IMR-90 (cell line): Measurements from ENCODE around the gene STUM. TPM values are rescaled to one million over a fixed set of nuclear protein-coding genes. Genes with fewer than 3 reads are reported as not detected.

Experiments
- ATAC-seq: fragments of 200-7000 bp; cut with Tn5 transposase; 2 replicates; pipeline ENCODE4 v1.9.1; 2020; ENCODE audit warnings: low read depth, mild to moderate bottlenecking, moderate library complexity
- BruUV-seq: library from RNA; stranded (reverse); fragments of 400-500 nt; replicated peaks from 2 replicates; lab custom pipeline; 2021; lab: Mats Ljungman, UMichigan
- CTCF ChIA-PET: fragments of 300-600 bp; formaldehyde crosslinking; extraction: SDS; loops from one replicate; lab custom pipeline; 2021; ENCODE audit warnings: antibody characterized with exemption; lab: Yijun Ruan, JAX
- POLR2A ChIA-PET: fragments of 300-600 bp; sonication (Branson Sonifier 250); formaldehyde crosslinking; loops from one replicate; lab custom pipeline; 2022; ENCODE audit warnings: antibody characterized with exemption; ENCODE audit not compliant: unreplicated experiment; lab: Charles Lee
- DNase-seq: peaks from one replicate; pipeline ENCODE4 v3.0.0; 2013
- H2AFZ ChIP-seq: replicated peaks from 2 replicates; pipeline ENCODE3; 2013; ENCODE audit warnings: low read length, mild to moderate bottlenecking; ENCODE audit not compliant: poor library complexity
- H2AK5ac ChIP-seq: 2 replicates; pipeline ENCODE4 v1.6.1; 2013; ENCODE audit warnings: low read depth, low read length, inconsistent platforms
- H2AK9ac ChIP-seq: replicated peaks from 2 replicates; pipeline ENCODE3; 2013; ENCODE audit warnings: mild to moderate bottlenecking, low read depth, low read length, moderate library complexity; ENCODE audit not compliant: poor library complexity
- H2BK120ac ChIP-seq: 2 replicates; pipeline ENCODE4 v1.6.1; 2013; ENCODE audit warnings: low read depth, low read length, inconsistent platforms
- H2BK15ac ChIP-seq: 3 replicates; pipeline ENCODE4 v1.6.1; 2013; ENCODE audit warnings: low read depth, low read length, inconsistent platforms
- H2BK20ac ChIP-seq: 2 replicates; pipeline ENCODE4 v1.6.1; 2013; ENCODE audit warnings: low read depth, mild to moderate bottlenecking, inconsistent platforms, low read length, moderate library complexity
- H2BK5ac ChIP-seq: 2 replicates; pipeline ENCODE4 v1.6.1; 2013; ENCODE audit warnings: mild to moderate bottlenecking, low read depth, low read length, inconsistent platforms; ENCODE audit not compliant: poor library complexity, severe bottlenecking
- H3K14ac ChIP-seq: replicated peaks from 2 replicates; pipeline ENCODE4 v1.6.1; 2013; ENCODE audit warnings: low read depth, low read length, inconsistent platforms
- H3K18ac ChIP-seq: 2 replicates; pipeline ENCODE4 v1.6.1; 2013; ENCODE audit warnings: low read depth, low read length, control low read depth
- H3K23ac ChIP-seq: 2 replicates; pipeline ENCODE4 v1.6.1; 2013; ENCODE audit warnings: low read depth, low read length, inconsistent platforms
- H3K27ac ChIP-seq: 2 replicates; pipeline ENCODE4 v1.5.1; 2013; ENCODE audit warnings: mild to moderate bottlenecking, control low read depth, low read length; ENCODE audit not compliant: insufficient read depth
- H3K27me3 ChIP-seq: 2 replicates; pipeline ENCODE4 v1.6.1; 2013; ENCODE audit warnings: low read length; ENCODE audit not compliant: control insufficient read depth, insufficient read depth
- H3K36me3 ChIP-seq: 2 replicates; pipeline ENCODE4 v1.6.1; 2013; ENCODE audit warnings: low read length, mixed read lengths; ENCODE audit not compliant: control insufficient read depth, insufficient read depth
- H3K4ac ChIP-seq: 2 replicates; pipeline ENCODE4 v1.6.1; 2013; ENCODE audit warnings: low read depth, low read length, inconsistent platforms
- H3K4me1 ChIP-seq: 2 replicates; pipeline ENCODE4 v1.6.1; 2013; ENCODE audit warnings: low read length, mixed read lengths; ENCODE audit not compliant: control insufficient read depth, insufficient read depth
- H3K4me2 ChIP-seq: 2 replicates; pipeline ENCODE4 v1.6.1; 2013; ENCODE audit warnings: low read depth, mild to moderate bottlenecking, control low read depth, low read length, moderate library complexity
- H3K4me3 ChIP-seq: 2 replicates; pipeline ENCODE4 v1.5.1; 2013; ENCODE audit warnings: low read depth, mild to moderate bottlenecking, control low read depth, low read length, moderate library complexity; ENCODE audit not compliant: insufficient read depth
- H3K56ac ChIP-seq: 2 replicates; pipeline ENCODE4 v1.6.1; 2013; ENCODE audit warnings: low read length, inconsistent platforms; ENCODE audit not compliant: insufficient read depth; ENCODE audit errors: extremely low read depth
- H3K79me1 ChIP-seq, 2 experiments: 2 replicates each; pipeline ENCODE4 v1.6.1; 2013; ENCODE audit warnings: low read length in 2 of 2, inconsistent platforms in 1 of 2, low read depth in 1 of 2
- H3K9ac ChIP-seq: 2 replicates; pipeline ENCODE4 v1.6.1; 2013; ENCODE audit warnings: low read depth, low read length, control low read depth
- H3K9me1 ChIP-seq: 2 replicates; pipeline ENCODE4 v1.6.1; 2013; ENCODE audit warnings: low read length, inconsistent platforms; ENCODE audit not compliant: insufficient read depth
- H3K9me3 ChIP-seq: 2 replicates; pipeline ENCODE4 v1.6.1; 2013; ENCODE audit warnings: low read length; ENCODE audit not compliant: control insufficient read depth, insufficient read depth
- H4K20me1 ChIP-seq: 2 replicates; pipeline ENCODE4 v1.6.1; 2013; ENCODE audit warnings: low read length, inconsistent platforms; ENCODE audit not compliant: insufficient read depth
- H4K5ac ChIP-seq: 2 replicates; pipeline ENCODE4 v1.6.1; 2013; ENCODE audit warnings: mild to moderate bottlenecking, low read depth, low read length, control low read depth
- H4K8ac ChIP-seq, 2 experiments: 2 replicates each; pipeline ENCODE4 v1.6.1; 2013; ENCODE audit warnings: low read depth in 2 of 2, low read length in 2 of 2, control low read depth in 1 of 2, inconsistent platforms in 1 of 2
- H4K91ac ChIP-seq: 2 replicates; pipeline ENCODE4 v1.6.1; 2013; ENCODE audit warnings: low read depth, low read length, inconsistent platforms; ENCODE audit not compliant: insufficient read depth
- BHLHE40 ChIP-seq: fragments of 150-350 bp; IDR thresholded peaks from 2 replicates; pipeline ENCODE4 v1.6.1; 2016; ENCODE audit warnings: mild to moderate bottlenecking, low read depth, low read length
- FOS ChIP-seq: fragments of 150-350 bp; IDR thresholded peaks from 2 replicates; pipeline ENCODE4 v1.6.1; 2016; ENCODE audit warnings: low read depth, low read length
- MAFK ChIP-seq: IDR thresholded peaks from 2 replicates; pipeline ENCODE4 v1.6.1; 2012; ENCODE audit warnings: low read depth, low read length, improper control_type of control experiment
- MAZ ChIP-seq: IDR thresholded peaks from 2 replicates; pipeline ENCODE4 v1.6.1; 2012; ENCODE audit warnings: low read depth, mild to moderate bottlenecking, low read length, improper control_type of control experiment, moderate library complexity, borderline replicate concordance
- MXI1 ChIP-seq: IDR thresholded peaks from 2 replicates; pipeline ENCODE4 v1.6.1; 2012; ENCODE audit warnings: low read depth, mild to moderate bottlenecking, low read length, moderate library complexity, borderline replicate concordance
- POLR2A ChIP-seq: IDR thresholded peaks from 2 replicates; pipeline ENCODE4 v1.6.1; 2012; ENCODE audit warnings: mild to moderate bottlenecking, low read depth, low read length
- RFX5 ChIP-seq: IDR thresholded peaks from 2 replicates; pipeline ENCODE4 v1.8.0; 2012; ENCODE audit warnings: low read depth, mild to moderate bottlenecking, low read length, moderate library complexity
- SMC3 ChIP-seq: fragments of 150-350 bp; IDR thresholded peaks from 2 replicates; pipeline ENCODE4 v1.6.1; 2016; ENCODE audit warnings: low read depth, mild to moderate bottlenecking, antibody characterized with exemption, low read length, moderate library complexity
- WGBS, 2 experiments: methylation state at CpG; one replicate each; pipeline versions ENCODE4 v1.1.5 to v1.1.7; 2013; ENCODE audit warnings: missing lambda C conversion rate in 2 of 2; ENCODE audit not compliant: insufficient read length in 1 of 2; ENCODE audit errors: extremely low coverage in 2 of 2; 5-methylcytosine and 5-hydroxymethylcytosine counted together
- dilution Hi-C: fragments of 300-500 bp; cut with HindIII; formaldehyde crosslinking; loops from one replicate; pipeline ENCODE4 v1.14.3; 2018; ENCODE audit warnings: low sequenced_read_pairs; ENCODE audit not compliant: unreplicated experiment
- in situ Hi-C: fragments of 300-500 bp; cut with MboI; formaldehyde crosslinking; loops from 3 replicates; pipeline ENCODE4 v1.14.3; 2019; ENCODE audit warnings: low sequenced_read_pairs, inconsistent platforms, mixed read lengths
- intact Hi-C: fragments of 100-400 bp; cut with micrococcal nuclease; formaldehyde crosslinking; loops from 2 replicates; pipeline ENCODE4 v1.10.0; 2022
- polyA plus RNA-seq, 3 experiments: library from polyadenylated mRNA; depleted of rRNA; stranded (reverse); fragments of >200 nt; gene quantifications; 2 replicates each; pipeline ENCODE4 v1.2.3, GENCODE V29; 2012; ENCODE audit warnings: low replicate concordance in 1 of 3
- total RNA-seq: library from RNA; depleted of rRNA; stranded (reverse); fragments of >200 nt; gene quantifications from 2 replicates; pipeline ENCODE4 v1.2.3, GENCODE V29; 2012
- TF ChIP-seq, protein P1 (sequence below): fragments of 150-350 bp; IDR thresholded peaks from 2 replicates; pipeline ENCODE4 v1.6.1; 2017; ENCODE audit warnings: mild to moderate bottlenecking, antibody characterized with exemption, low read length, low read depth
- TF ChIP-seq, protein P2 (sequence below): fragments of 150-350 bp; IDR thresholded peaks from 2 replicates; pipeline ENCODE4 v1.6.1; 2016; ENCODE audit warnings: low read depth, mild to moderate bottlenecking, low read length, moderate library complexity, borderline replicate concordance

STUM gene
- total and polyA plus RNA-seq, 2 of the 4 experiments (the other 2 are of a cell fraction): not detected

- H3K56ac ChIP-seq: no peak overlapping the region
- H2BK20ac ChIP-seq: no peak overlapping the region
- no peak overlapping the region for H3K27ac ChIP-seq
- TF ChIP-seq, protein P1, sequence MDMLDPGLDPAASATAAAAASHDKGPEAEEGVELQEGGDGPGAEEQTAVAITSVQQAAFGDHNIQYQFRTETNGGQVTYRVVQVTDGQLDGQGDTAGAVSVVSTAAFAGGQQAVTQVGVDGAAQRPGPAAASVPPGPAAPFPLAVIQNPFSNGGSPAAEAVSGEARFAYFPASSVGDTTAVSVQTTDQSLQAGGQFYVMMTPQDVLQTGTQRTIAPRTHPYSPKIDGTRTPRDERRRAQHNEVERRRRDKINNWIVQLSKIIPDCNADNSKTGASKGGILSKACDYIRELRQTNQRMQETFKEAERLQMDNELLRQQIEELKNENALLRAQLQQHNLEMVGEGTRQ: no peak
- no peak for TF ChIP-seq MXI1
- TF ChIP-seq POLR2A: no peak
- no peak for TF ChIP-seq SMC3
- no peak for TF ChIP-seq BHLHE40
- TF ChIP-seq, protein P2, sequence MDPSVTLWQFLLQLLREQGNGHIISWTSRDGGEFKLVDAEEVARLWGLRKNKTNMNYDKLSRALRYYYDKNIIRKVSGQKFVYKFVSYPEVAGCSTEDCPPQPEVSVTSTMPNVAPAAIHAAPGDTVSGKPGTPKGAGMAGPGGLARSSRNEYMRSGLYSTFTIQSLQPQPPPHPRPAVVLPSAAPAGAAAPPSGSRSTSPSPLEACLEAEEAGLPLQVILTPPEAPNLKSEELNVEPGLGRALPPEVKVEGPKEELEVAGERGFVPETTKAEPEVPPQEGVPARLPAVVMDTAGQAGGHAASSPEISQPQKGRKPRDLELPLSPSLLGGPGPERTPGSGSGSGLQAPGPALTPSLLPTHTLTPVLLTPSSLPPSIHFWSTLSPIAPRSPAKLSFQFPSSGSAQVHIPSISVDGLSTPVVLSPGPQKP: no peak
- no peak for TF ChIP-seq FOS
- TF ChIP-seq RFX5: no peak
- TF ChIP-seq MAFK: no peak
- TF ChIP-seq MAZ: no peak
- H3K9ac ChIP-seq: no peak overlapping the region
- no peaks in the 10 kb centered on the region for H3K9me3 ChIP-seq
- in situ Hi-C loops (no loop called here), intact Hi-C loops (loop anchor here (5.0 kb wide), 2 partner anchors 82 to 808 kb away; partner anchors contain the start of gene STUM), dilution Hi-C loops (no loop called here)
- no peak for DNase-seq
- POLR2A ChIA-PET: no interaction called here
- H3K14ac ChIP-seq: no peak overlapping the region
- H3K79me1 ChIP-seq: no peaks in the 10 kb centered on the region
- no peak for ATAC-seq
- no peak overlapping the region for H2BK15ac ChIP-seq
- H4K5ac ChIP-seq: no peak overlapping the region
- H3K4me1 ChIP-seq: no peaks in the 10 kb centered on the region
- no peak overlapping the region for H2BK5ac ChIP-seq
- WGBS, 2 experiments: 78% methylated on average over 7 of the region's 18 CpGs; no CpG with 5 or more reads in 1 of the 2 experiments
- H4K91ac ChIP-seq: no peak overlapping the region
- H2AK5ac ChIP-seq: no peak overlapping the region
- no peak overlapping the region for H2BK120ac ChIP-seq
- no peaks in the 10 kb centered on the region for H3K9me1 ChIP-seq
- no peaks in the 10 kb centered on the region for H4K20me1 ChIP-seq
- no peak overlapping the region for H3K4ac ChIP-seq
- CTCF ChIA-PET: no interaction called here
- H3K23ac ChIP-seq: no peak overlapping the region
- H2AFZ ChIP-seq: no peak overlapping the region
- H4K8ac ChIP-seq: no peak overlapping the region
- no TSS peak for BruUV-seq
- no peak overlapping the region for H3K4me2 ChIP-seq
- H3K36me3 ChIP-seq: no peaks in the 10 kb centered on the region
- H3K27me3 ChIP-seq: no peaks in the 10 kb centered on the region; the same call in 1 of the 2 replicates
- H2AK9ac ChIP-seq: no peak overlapping the region
- no peak overlapping the region for H3K18ac ChIP-seq
- no peak overlapping the region for H3K4me3 ChIP-seq
Observed at GRCh38 chr1:226629210-226629895, 80.8 kb downstream of the STUM start.
